ENCODE results near the gene AHCYL2. TPM values are rescaled to one million over a fixed set of nuclear protein-coding genes. Genes with fewer than 3 reads are reported as not detected.
A peak's percentile ranks its signal among the peaks of the same experiment; 100 is the strongest.

AHCYL2 gene
- total RNA-seq, 1 donor from 2014 or later = 14.7 TPM

GRCh38 chr7:129307592-129307991, 82.8 kb downstream of the AHCYL2 start:
- no peak overlapping the region for H2AFZ ChIP-seq (ENCODE audit: low read depth, low read length)
- no peaks in the 10 kb centered on the region for H3K4me1 ChIP-seq (ENCODE audit: insufficient read depth, low read length)
- H3K4me2 ChIP-seq (ENCODE audit: low read length) = no peak overlapping the region
- no peaks in the 10 kb centered on the region for H3K36me3 ChIP-seq (ENCODE audit: insufficient read depth, low read length)
- no peaks in the 10 kb centered on the region for H4K20me1 ChIP-seq (ENCODE audit: insufficient read depth, low read length)
- TF ChIP-seq EZH2 (IDR thresholded peaks at IDR 0.05; ENCODE audit: insufficient read depth, low read length) = no peak
- TF ChIP-seq, protein P1, sequence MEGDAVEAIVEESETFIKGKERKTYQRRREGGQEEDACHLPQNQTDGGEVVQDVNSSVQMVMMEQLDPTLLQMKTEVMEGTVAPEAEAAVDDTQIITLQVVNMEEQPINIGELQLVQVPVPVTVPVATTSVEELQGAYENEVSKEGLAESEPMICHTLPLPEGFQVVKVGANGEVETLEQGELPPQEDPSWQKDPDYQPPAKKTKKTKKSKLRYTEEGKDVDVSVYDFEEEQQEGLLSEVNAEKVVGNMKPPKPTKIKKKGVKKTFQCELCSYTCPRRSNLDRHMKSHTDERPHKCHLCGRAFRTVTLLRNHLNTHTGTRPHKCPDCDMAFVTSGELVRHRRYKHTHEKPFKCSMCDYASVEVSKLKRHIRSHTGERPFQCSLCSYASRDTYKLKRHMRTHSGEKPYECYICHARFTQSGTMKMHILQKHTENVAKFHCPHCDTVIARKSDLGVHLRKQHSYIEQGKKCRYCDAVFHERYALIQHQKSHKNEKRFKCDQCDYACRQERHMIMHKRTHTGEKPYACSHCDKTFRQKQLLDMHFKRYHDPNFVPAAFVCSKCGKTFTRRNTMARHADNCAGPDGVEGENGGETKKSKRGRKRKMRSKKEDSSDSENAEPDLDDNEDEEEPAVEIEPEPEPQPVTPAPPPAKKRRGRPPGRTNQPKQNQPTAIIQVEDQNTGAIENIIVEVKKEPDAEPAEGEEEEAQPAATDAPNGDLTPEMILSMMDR (IDR thresholded peaks at IDR 0.05; ENCODE audit: insufficient read depth, low read depth, low read length) = no peak
- H3K27me3 ChIP-seq (ENCODE audit: insufficient read depth, low read length) = no peaks in the 10 kb centered on the region
- Mint-ChIP-seq H3K27ac (ENCODE audit: unreplicated experiment) (no peak overlapping the region), H3K36me3 (ENCODE audit: low read depth, unreplicated experiment) (peaks cover 7% of the 10 kb centered on the region), H3K4me1 (ENCODE audit: low read depth, unreplicated experiment) (no peaks in the 10 kb centered on the region), H3K4me3 (ENCODE audit: unreplicated experiment) (no peak overlapping the region), H3K27me3 (ENCODE audit: low read depth, unreplicated experiment) (no peaks in the 10 kb centered on the region), H3K9me3 (ENCODE audit: unreplicated experiment) (peaks cover 4% of the 10 kb centered on the region)
- no peak for DNase-seq (ENCODE audit: low read depth)
- H3K79me2 ChIP-seq (ENCODE audit: insufficient read depth, low read length) = no peaks in the 10 kb centered on the region
- no peak for FAIRE-seq
- H3K9ac ChIP-seq (ENCODE audit: low read length) = no peak overlapping the region
- no peak overlapping the region for H3K4me3 ChIP-seq (ENCODE audit: insufficient read depth, low read depth, low read length)
- no peaks in the 10 kb centered on the region for H3K9me3 ChIP-seq (ENCODE audit: insufficient read depth, low read depth, low read length)
- H3K27ac ChIP-seq (ENCODE audit: low read depth, low read length) = no peak overlapping the region

- Histone ChIP-seq H2AFZ (ENCODE audit: low read depth, low read length) (no peak overlapping the region), H3K9me3 (ENCODE audit: insufficient read depth, low read depth, low read length) (no peaks in the 10 kb centered on the region), H3K4me2 (ENCODE audit: low read length) (no peak overlapping the region), H3K27ac (ENCODE audit: low read depth, low read length) (no peak overlapping the region), H3K36me3 (ENCODE audit: insufficient read depth, low read length) (no peaks in the 10 kb centered on the region), H4K20me1 (ENCODE audit: insufficient read depth, low read length) (no peaks in the 10 kb centered on the region), H3K9ac (ENCODE audit: low read length) (no peak overlapping the region), H3K27me3 (ENCODE audit: insufficient read depth, low read length) (no peaks in the 10 kb centered on the region), H3K4me1 (ENCODE audit: insufficient read depth, low read length) (no peaks in the 10 kb centered on the region), H3K79me2 (ENCODE audit: insufficient read depth, low read length) (no peaks in the 10 kb centered on the region), H3K4me3 (ENCODE audit: insufficient read depth, low read depth, low read length) (no peak overlapping the region)
- Mint-ChIP-seq H3K27ac (ENCODE audit: unreplicated experiment) (no peak overlapping the region), H3K9me3 (ENCODE audit: unreplicated experiment) (peaks cover 4% of the 10 kb centered on the region), H3K4me1 (ENCODE audit: low read depth, unreplicated experiment) (no peaks in the 10 kb centered on the region), H3K4me3 (ENCODE audit: unreplicated experiment) (no peak overlapping the region), H3K36me3 (ENCODE audit: low read depth, unreplicated experiment) (peaks cover 7% of the 10 kb centered on the region), H3K27me3 (ENCODE audit: low read depth, unreplicated experiment) (no peaks in the 10 kb centered on the region)
- FAIRE-seq = no peak
- no peak for TF ChIP-seq EZH2 (IDR thresholded peaks at IDR 0.05; ENCODE audit: insufficient read depth, low read length)
- TF ChIP-seq, protein P1 (IDR thresholded peaks at IDR 0.05; ENCODE audit: insufficient read depth, low read depth, low read length) = no peak
- DNase-seq (ENCODE audit: low read depth) = peak; percentile 62
Observed at GRCh38 chr7:129308047-129308446, 83.2 kb downstream of the AHCYL2 start.

GRCh38 chr7:129311429-129311828, 86.6 kb downstream of the AHCYL2 start:
- no peak for DNase-seq (ENCODE audit: low read depth)
- Histone ChIP-seq H3K79me2 (ENCODE audit: insufficient read depth, low read length) (no peaks in the 10 kb centered on the region), H3K9ac (ENCODE audit: low read length) (no peak overlapping the region), H4K20me1 (ENCODE audit: insufficient read depth, low read length) (no peaks in the 10 kb centered on the region), H3K27me3 (ENCODE audit: insufficient read depth, low read length) (no peaks in the 10 kb centered on the region), H2AFZ (ENCODE audit: low read depth, low read length) (no peak overlapping the region), H3K27ac (ENCODE audit: low read depth, low read length) (no peak overlapping the region), H3K4me3 (ENCODE audit: insufficient read depth, low read depth, low read length) (no peak overlapping the region), H3K4me2 (ENCODE audit: low read length) (no peak overlapping the region), H3K9me3 (ENCODE audit: insufficient read depth, low read depth, low read length) (no peaks in the 10 kb centered on the region), H3K4me1 (ENCODE audit: insufficient read depth, low read length) (no peaks in the 10 kb centered on the region), H3K36me3 (ENCODE audit: insufficient read depth, low read length) (no peaks in the 10 kb centered on the region)
- no peak for FAIRE-seq
- Mint-ChIP-seq H3K9me3 (ENCODE audit: unreplicated experiment) (peaks cover 2% of the 10 kb centered on the region), H3K27me3 (ENCODE audit: low read depth, unreplicated experiment) (no peaks in the 10 kb centered on the region), H3K27ac (ENCODE audit: unreplicated experiment) (no peak overlapping the region), H3K4me3 (ENCODE audit: unreplicated experiment) (no peak overlapping the region), H3K4me1 (ENCODE audit: low read depth, unreplicated experiment) (no peaks in the 10 kb centered on the region), H3K36me3 (ENCODE audit: low read depth, unreplicated experiment) (peaks cover 4% of the 10 kb centered on the region)
- TF ChIP-seq, protein P1 (IDR thresholded peaks at IDR 0.05; ENCODE audit: insufficient read depth, low read depth, low read length) = no peak
- TF ChIP-seq EZH2 (IDR thresholded peaks at IDR 0.05; ENCODE audit: insufficient read depth, low read length) = no peak

Measured in astrocyte (in vitro differentiated cells and primary cell).